HepG2 (cell line): ENCODE results near the gene VAT1L. TPM values are rescaled to one million over a fixed set of nuclear protein-coding genes. Genes with fewer than 3 reads are reported as not detected.
A peak's percentile ranks its signal among the peaks of the same experiment; 100 is the strongest.

Experiments
- ATAC-seq: fragments of 200-7000 bp; cut with Tn5 transposase; 3 replicates; pipeline ENCODE4 v1.9.1; 2020; ENCODE audit warnings: mild to moderate bottlenecking, moderate library complexity
- BruUV-seq: library from RNA; stranded (reverse); fragments of 400-500 nt; replicated peaks from 2 replicates; lab custom pipeline; 2021; lab: Mats Ljungman, UMichigan
- CTCF ChIA-PET: fragments of 300-600 bp; formaldehyde crosslinking; extraction: SDS; loops from one replicate; lab custom pipeline; 2021; ENCODE audit warnings: low total read pairs, inconsistent platforms, low intra/inter-chr PET ratio; lab: Yijun Ruan, JAX
- POLR2A ChIA-PET: fragments of 350-600 bp; sonication (Branson Sonifier 250); formaldehyde crosslinking; loops from one replicate; lab custom pipeline; 2020; ENCODE audit warnings: antibody characterized with exemption, inconsistent platforms; lab: Yijun Ruan, JAX
- DNase-seq: peaks from one replicate; pipeline ENCODE4 v3.0.0-alpha.2; 2015; ENCODE audit warnings: low spot score
- FAIRE-seq: peaks from 3 replicates; lab custom pipeline; 2011; peaks lifted over from hg19 to GRCh38; lab: Jason Lieb, UNC
- H2AFZ ChIP-seq: one replicate; pipeline ENCODE4 v1.6.1; 2011; ENCODE audit warnings: low read length, inconsistent platforms
- H3K27ac ChIP-seq: fragments of 300-600 bp; 3 replicates; pipeline ENCODE4 v1.8.0; 2011; ENCODE audit warnings: mixed run types, mild to moderate bottlenecking, mixed read lengths, low read length, inconsistent platforms; ENCODE audit not compliant: insufficient read depth; ENCODE audit errors: extremely low read length
- H3K27me3 ChIP-seq, 2 experiments: fragments of 200-600 bp in 1 of 2; 2 replicates in 1 of 2; 3 replicates in 1 of 2; pipeline versions ENCODE4 v1.6.0 to v1.8.0; 2011; ENCODE audit warnings: low read length in 2 of 2, mild to moderate bottlenecking in 2 of 2, moderate library complexity in 2 of 2, inconsistent platforms in 1 of 2; ENCODE audit not compliant: insufficient read depth in 2 of 2, control insufficient read depth in 1 of 2
- H3K36me3 ChIP-seq, 2 experiments: fragments of 200-600 bp in 1 of 2; replicated peaks in 1 of 2; 2 replicates in 1 of 2; 3 replicates in 1 of 2; pipeline versions ENCODE4 v1.5.1 to v1.8.0; 2011; ENCODE audit warnings: low read length in 2 of 2, inconsistent platforms in 1 of 2; ENCODE audit not compliant: insufficient read depth in 2 of 2, control insufficient read depth in 1 of 2
- H3K4me1 ChIP-seq: 2 replicates; pipeline ENCODE4 v1.5.1; 2012; ENCODE audit warnings: low read length, inconsistent platforms; ENCODE audit not compliant: insufficient read depth
- H3K4me2 ChIP-seq: 2 replicates; pipeline ENCODE4 v1.6.0; 2011; ENCODE audit warnings: low read depth, low read length, inconsistent platforms
- H3K4me3 ChIP-seq, 3 experiments: fragments of 200-600 bp in 1 of 3; sonication (generic), shearing (Covaris generic) in 1 of 3; replicated peaks in 1 of 3; 2 replicates each; pipeline ENCODE4 v1.5.1; 2011 to 2016; ENCODE audit warnings: low read length in 3 of 3, inconsistent platforms in 2 of 3, low read depth in 2 of 3, mild to moderate bottlenecking in 2 of 3, control low read depth in 1 of 3, mixed read lengths in 1 of 3; ENCODE audit not compliant: insufficient read depth in 1 of 3
- H3K79me2 ChIP-seq: one replicate; pipeline ENCODE4 v1.6.1; 2011; ENCODE audit warnings: low read length, inconsistent platforms; ENCODE audit not compliant: insufficient read depth
- H3K9ac ChIP-seq: 2 replicates; pipeline ENCODE4 v1.6.0; 2011; ENCODE audit warnings: mild to moderate bottlenecking, low read depth, low read length, inconsistent platforms; ENCODE audit not compliant: insufficient read depth
- H3K9me3 ChIP-seq: 2 replicates; pipeline ENCODE4 v1.5.1; 2012; ENCODE audit warnings: mild to moderate bottlenecking, low read length
- H4K20me1 ChIP-seq: 2 replicates; pipeline ENCODE4 v1.6.0; 2011; ENCODE audit warnings: inconsistent platforms, mild to moderate bottlenecking, low read length, moderate library complexity; ENCODE audit not compliant: insufficient read depth
- ETV5 ChIP-seq: IDR thresholded peaks from 2 replicates; pipeline ENCODE4 v1.6.1; 2018; ENCODE audit warnings: missing biosample characterization, missing genetic modification reagents, inconsistent platforms, borderline replicate concordance
- FOSL1 ChIP-seq: sonication (generic); formaldehyde crosslinking; IDR thresholded peaks from 2 replicates; pipeline ENCODE4 v1.9.0; 2021; ENCODE audit warnings: missing genetic modification reagents, borderline replicate concordance
- GABPA ChIP-seq, 2 experiments: IDR thresholded peaks; 2 replicates each; pipeline ENCODE4 v1.6.1; 2011 to 2016; ENCODE audit warnings: low read depth in 2 of 2, low read length in 1 of 2, missing biosample characterization in 1 of 2, missing genetic modification characterization in 1 of 2
- GABPB1 ChIP-seq: IDR thresholded peaks from 2 replicates; pipeline ENCODE4 v1.6.1; 2016; ENCODE audit warnings: mild to moderate bottlenecking, missing genetic modification reagents, moderate library complexity, missing compliant biosample characterization
- HNRNPUL1 ChIP-seq: fragments of 200-400 bp; formaldehyde crosslinking; IDR thresholded peaks from 2 replicates; pipeline ENCODE4 v1.6.1; 2017; ENCODE audit warnings: low read depth, mild to moderate bottlenecking, low read length, moderate library complexity
- MAX ChIP-seq: IDR thresholded peaks from 2 replicates; pipeline ENCODE4 v1.6.1; 2012; ENCODE audit warnings: inconsistent platforms
- POLR2G ChIP-seq: fragments of 200-400 bp; formaldehyde crosslinking; IDR thresholded peaks from 2 replicates; pipeline ENCODE4 v1.6.1; 2018; ENCODE audit warnings: mild to moderate bottlenecking, low read depth, low read length, moderate library complexity
- USF2 ChIP-seq, 2 experiments: sonication (generic) in 1 of 2; formaldehyde crosslinking in 1 of 2; IDR thresholded peaks; 2 replicates each; pipeline versions ENCODE4 v1.5.1 to v1.6.1; 2011 to 2020; ENCODE audit warnings: borderline replicate concordance in 1 of 2, low read depth in 1 of 2, low read length in 1 of 2, mild to moderate bottlenecking in 1 of 2, missing genetic modification reagents in 1 of 2, moderate library complexity in 1 of 2
- ZKSCAN8 ChIP-seq: IDR thresholded peaks from 2 replicates; pipeline ENCODE4 v1.6.1; 2016; ENCODE audit warnings: borderline replicate concordance, missing genetic modification reagents, missing compliant biosample characterization
- ZMAT3 ChIP-seq: sonication (generic); formaldehyde crosslinking; conservative IDR thresholded peaks from 2 replicates; pipeline ENCODE4 v1.7.0; 2021; ENCODE audit warnings: missing genetic modification reagents
- ZNF17 ChIP-seq: sonication (generic); formaldehyde crosslinking; IDR thresholded peaks from 2 replicates; pipeline ENCODE4 v1.5.0; 2020; ENCODE audit warnings: mild to moderate bottlenecking, missing genetic modification reagents
- ZNF547 ChIP-seq: sonication (generic); formaldehyde crosslinking; IDR thresholded peaks from 2 replicates; pipeline ENCODE4 v1.5.1; 2020; ENCODE audit warnings: mild to moderate bottlenecking, missing genetic modification reagents
- ZNF784 ChIP-seq: sonication (generic); formaldehyde crosslinking; IDR thresholded peaks from 2 replicates; pipeline ENCODE4 v1.5.1; 2020; ENCODE audit warnings: missing genetic modification reagents, mild to moderate bottlenecking, borderline replicate concordance
- WGBS: methylation state at CpG from one replicate; pipeline ENCODE4 v1.1.6; 2017; ENCODE audit warnings: low lambda C conversion rate; 5-methylcytosine and 5-hydroxymethylcytosine counted together
- in situ Hi-C: cut with HindIII; loops from 2 replicates; pipeline ENCODE4 v1.10.0; 2017; ENCODE audit warnings: low pct_unique_long_range_greater_than_20kb; ENCODE audit not compliant: extremely low pct_ligation_motif_present
- intact Hi-C: fragments of 100-400 bp; cut with micrococcal nuclease; formaldehyde crosslinking; loops from one replicate; pipeline ENCODE4 v1.10.0; 2022; ENCODE audit not compliant: unreplicated experiment
- polyA plus RNA-seq, 8 experiments: library from polyadenylated mRNA; depleted of rRNA in 3 of 8; stranded (reverse) in 7 of 8; unstranded in 1 of 8; fragments of >200 nt; fragmentation: Illumina TruSeq in 4 of 8; extraction: Trizol in 4 of 8; gene quantifications; 2 replicates each; pipeline versions ENCODE4 v1.2.1 to v1.2.3, GENCODE V29; 2011 to 2016; ENCODE audit warnings: low read depth in 4 of 8, missing spikeins in 1 of 8, mixed read lengths in 1 of 8; ENCODE audit not compliant: insufficient read depth in 1 of 8
- total RNA-seq, 5 experiments: library from RNA; depleted of rRNA; stranded (reverse); fragments of >200 nt; fragmentation: Illumina TruSeq; extraction: Trizol; gene quantifications; 2 replicates each; pipeline ENCODE4 v1.2.3, GENCODE V29; 2016; ENCODE audit warnings: low read depth in 1 of 5
- TF ChIP-seq, protein P1 (sequence below), 2 experiments: sonication (generic) in 1 of 2; formaldehyde crosslinking in 1 of 2; IDR thresholded peaks; 2 replicates each; pipeline versions ENCODE4 v1.4.0 to v1.6.1; 2016 to 2020; ENCODE audit warnings: borderline replicate concordance in 1 of 2, low read depth in 1 of 2, mild to moderate bottlenecking in 1 of 2, missing genetic modification reagents in 1 of 2

The VAT1L gene
- total and polyA plus RNA-seq, 2 of the 13 experiments (the other 11 are each of a cell fraction or from before 2014, with no cell fraction given) = not detected

GRCh38 chr16:78004517-78004916 lies 216.2 kb downstream of the VAT1L start:
- DNase-seq = peak; percentile 23
- no peaks in the 10 kb centered on the region for H3K79me2 ChIP-seq
- no peak overlapping the region for H2AFZ ChIP-seq
- no TSS peak for BruUV-seq
- H3K4me3 ChIP-seq = no peak overlapping the region
- in situ Hi-C loops = no loop called here
- H3K4me2 ChIP-seq = no peak overlapping the region
- no peaks in the 10 kb centered on the region for H3K36me3 ChIP-seq
- no peak overlapping the region for H3K27ac ChIP-seq
- H3K27me3 ChIP-seq = peaks cover 0 to under 1% of the 10 kb centered on the region in 2 experiments; a peak in 1 of 5 replicates
- H3K9me3 ChIP-seq = no peaks in the 10 kb centered on the region
- H3K4me1 ChIP-seq = peaks cover 13% of the 10 kb centered on the region
- POLR2A ChIA-PET = no interaction called here
- H3K9ac ChIP-seq = no peak overlapping the region
- CTCF ChIA-PET = no interaction called here
- H4K20me1 ChIP-seq = no peaks in the 10 kb centered on the region
- peak; percentile 65 for ATAC-seq
- 9% methylated on average over 4 of the region's 4 CpGs for WGBS
- FAIRE-seq = peak; percentile 30
- intact Hi-C loops = loop anchor here (10.0 kb wide), 1 partner anchor 770 kb away; no protein-coding TSS in a partner anchor
- TF ChIP-seq GABPB1 = peak; percentile 26; the same call in 1 of the 2 replicates
- TF ChIP-seq ETV5 (CRISPR knock-in tag) = no peak
- no peak for TF ChIP-seq GABPA (IDR thresholded peaks at IDR 0.05; ENCODE audit: low read depth, low read length)
- peak; percentile 62; the same call in 1 of the 2 replicates for TF ChIP-seq GABPA (CRISPR knock-in tag; IDR thresholded peaks at IDR 0.05; ENCODE audit: low read depth)
- TF ChIP-seq USF2 (IDR thresholded peaks at IDR 0.05; ENCODE audit: low read depth, low read length) = no peak
- TF ChIP-seq USF2 (CRISPR knock-in tag; IDR thresholded peaks at IDR 0.05; ENCODE audit: borderline replicate concordance) = no peak
- TF ChIP-seq, protein P1, sequence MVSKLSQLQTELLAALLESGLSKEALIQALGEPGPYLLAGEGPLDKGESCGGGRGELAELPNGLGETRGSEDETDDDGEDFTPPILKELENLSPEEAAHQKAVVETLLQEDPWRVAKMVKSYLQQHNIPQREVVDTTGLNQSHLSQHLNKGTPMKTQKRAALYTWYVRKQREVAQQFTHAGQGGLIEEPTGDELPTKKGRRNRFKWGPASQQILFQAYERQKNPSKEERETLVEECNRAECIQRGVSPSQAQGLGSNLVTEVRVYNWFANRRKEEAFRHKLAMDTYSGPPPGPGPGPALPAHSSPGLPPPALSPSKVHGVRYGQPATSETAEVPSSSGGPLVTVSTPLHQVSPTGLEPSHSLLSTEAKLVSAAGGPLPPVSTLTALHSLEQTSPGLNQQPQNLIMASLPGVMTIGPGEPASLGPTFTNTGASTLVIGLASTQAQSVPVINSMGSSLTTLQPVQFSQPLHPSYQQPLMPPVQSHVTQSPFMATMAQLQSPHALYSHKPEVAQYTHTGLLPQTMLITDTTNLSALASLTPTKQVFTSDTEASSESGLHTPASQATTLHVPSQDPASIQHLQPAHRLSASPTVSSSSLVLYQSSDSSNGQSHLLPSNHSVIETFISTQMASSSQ (IDR thresholded peaks at IDR 0.05; ENCODE audit: low read depth) = peak; percentile 75
- TF ChIP-seq, protein P1 (CRISPR knock-in tag; IDR thresholded peaks at IDR 0.05; ENCODE audit: borderline replicate concordance) = no peak
- no peak for TF ChIP-seq ZMAT3
- no peak for TF ChIP-seq POLR2G
- no peak for TF ChIP-seq ZNF784 (CRISPR knock-in tag)
- no peak for TF ChIP-seq ZKSCAN8
- no peak for TF ChIP-seq FOSL1
- TF ChIP-seq HNRNPUL1 = 0 out of 2 replicates have a peak, but pooled peaks have one; percentile 20
- TF ChIP-seq ZNF547 (CRISPR knock-in tag) = no peak
- no peak for TF ChIP-seq ZNF17 (CRISPR knock-in tag)
- no peak for TF ChIP-seq MAX
